ENCODE data around the gene IRAK3.
"Not testable (repeated sequence)": the region's sequence is repeated elsewhere in the genome, so short reads cannot be mapped to it uniquely, and the experiment has no call there.

The IRAK3 gene

DNA sequence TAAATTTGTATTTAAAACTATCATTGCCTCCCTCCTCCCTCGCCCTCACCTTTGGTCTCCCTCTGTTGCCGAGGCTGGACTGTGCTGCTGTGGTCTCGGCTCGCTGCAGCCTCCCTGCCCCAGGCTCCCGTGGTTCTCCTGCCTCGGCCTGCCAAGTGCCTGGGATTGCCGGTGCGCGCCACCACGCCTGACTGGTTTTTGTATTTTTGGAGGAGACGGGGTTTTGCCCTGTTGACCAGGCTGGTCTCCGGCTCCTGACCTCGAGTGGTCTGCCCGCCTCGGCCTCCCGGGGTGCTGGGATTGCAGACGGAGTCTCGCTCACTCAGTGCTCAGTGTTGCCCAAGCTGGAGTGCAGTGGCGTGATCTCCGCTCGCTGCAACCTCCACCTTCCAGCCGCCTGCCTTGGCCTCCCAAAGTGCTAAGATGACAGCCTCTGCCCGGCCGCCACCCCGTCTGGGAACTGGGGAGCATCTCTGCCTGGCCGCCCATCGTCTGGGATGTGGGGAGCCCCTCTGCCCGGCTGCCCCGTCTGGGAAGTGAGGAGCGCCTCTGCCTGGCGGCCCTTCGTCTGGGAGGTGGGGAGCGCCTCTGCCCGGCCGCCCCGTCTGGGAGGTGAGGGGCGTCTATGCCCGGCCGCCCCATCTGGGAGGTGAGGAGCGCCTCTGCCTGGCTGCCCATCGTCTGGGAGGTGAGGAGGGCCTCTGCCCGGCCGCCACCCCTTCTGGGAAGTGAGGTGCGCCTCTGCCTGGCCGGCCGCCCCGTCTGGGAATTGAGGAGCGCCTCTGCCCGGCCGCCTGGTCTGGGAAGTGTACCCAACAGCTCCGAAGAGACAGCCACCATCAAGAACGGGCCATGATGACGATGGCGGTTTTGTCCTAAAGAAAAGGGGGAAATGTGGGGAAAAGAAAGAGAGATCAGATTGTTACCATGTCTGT, 14.4 kb upstream of the IRAK3 start:
- DNase-seq (ENCODE audit: low spot score), result not testable (repeated sequence)

DNA sequence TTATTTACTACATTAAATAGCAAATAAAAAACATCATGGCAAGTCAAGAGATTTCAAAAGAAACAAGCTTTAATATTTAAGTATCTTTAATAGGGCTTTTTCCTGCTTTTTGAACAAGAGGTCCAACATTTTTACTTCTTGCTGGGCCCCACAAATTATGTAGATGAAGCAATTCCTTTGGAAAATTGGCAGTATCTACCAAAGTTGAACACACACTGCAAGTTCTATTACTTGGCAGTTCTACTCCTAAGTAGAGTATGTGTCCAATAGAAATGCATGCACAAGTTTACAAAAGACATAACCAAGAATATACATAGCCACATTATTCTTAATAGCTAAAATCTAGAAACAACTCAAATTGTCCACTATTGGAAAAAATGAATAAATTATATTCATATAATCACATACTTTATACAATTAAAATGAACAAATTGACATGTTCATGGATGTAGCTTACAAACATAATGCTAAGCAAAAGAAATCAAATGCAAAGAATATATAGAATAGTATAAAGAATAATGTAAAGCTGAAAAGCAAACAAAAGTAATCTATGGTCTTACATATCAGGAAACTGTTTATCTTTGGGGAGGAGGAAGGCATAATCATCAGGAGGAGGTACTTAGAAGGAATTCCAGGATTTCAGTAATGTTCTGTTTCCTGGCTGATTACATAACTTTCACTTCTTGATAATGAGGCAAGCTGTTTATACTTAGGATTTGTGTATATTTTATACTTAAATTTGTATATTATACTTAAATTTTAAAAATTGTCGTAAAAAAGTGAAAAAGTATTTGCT, 12.7 kb upstream of the IRAK3 start:
- DNase-seq (ENCODE audit: low spot score), result no peak

DNA sequence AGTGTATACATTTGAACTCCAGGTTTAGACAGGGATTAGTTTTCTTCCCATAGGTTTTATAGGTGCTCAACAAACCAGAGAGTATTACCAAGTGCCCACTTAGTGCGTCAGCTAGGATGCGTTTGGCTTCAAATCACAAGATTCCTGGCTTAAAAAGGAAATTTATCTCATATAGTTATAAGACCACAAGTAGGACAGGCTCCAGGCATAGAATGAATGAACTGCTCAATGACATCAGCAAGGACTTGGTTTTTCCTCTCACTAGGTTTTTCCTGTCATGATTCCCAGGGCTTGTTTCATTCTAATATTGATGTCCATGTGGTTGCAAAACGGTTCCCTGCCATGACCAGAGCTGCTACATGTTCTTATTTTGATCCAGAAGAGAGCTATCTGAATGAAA, 6.1 kb upstream of the IRAK3 start:
- no peak for DNase-seq (ENCODE audit: low spot score)

DNA sequence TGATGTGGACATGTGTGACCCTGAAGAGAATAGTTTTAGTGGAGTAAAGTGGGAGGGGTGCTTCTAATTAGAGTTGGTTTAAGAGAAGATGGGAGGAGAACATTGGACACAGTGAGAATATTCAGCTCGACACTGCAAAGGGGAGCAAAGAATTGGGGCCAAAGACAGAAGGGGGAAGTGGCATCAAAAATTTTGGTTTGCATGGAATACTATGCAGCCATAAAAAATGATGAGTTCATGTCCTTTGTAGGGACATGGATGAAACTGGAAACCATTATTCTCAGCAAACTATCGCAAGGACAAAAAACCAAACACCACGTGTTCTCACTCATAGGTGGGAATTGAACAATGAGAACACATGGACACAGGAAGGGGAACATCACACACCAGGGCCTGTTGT, 4.2 kb upstream of the IRAK3 start:
- not testable (repeated sequence) for DNase-seq (ENCODE audit: low spot score)

DNA sequence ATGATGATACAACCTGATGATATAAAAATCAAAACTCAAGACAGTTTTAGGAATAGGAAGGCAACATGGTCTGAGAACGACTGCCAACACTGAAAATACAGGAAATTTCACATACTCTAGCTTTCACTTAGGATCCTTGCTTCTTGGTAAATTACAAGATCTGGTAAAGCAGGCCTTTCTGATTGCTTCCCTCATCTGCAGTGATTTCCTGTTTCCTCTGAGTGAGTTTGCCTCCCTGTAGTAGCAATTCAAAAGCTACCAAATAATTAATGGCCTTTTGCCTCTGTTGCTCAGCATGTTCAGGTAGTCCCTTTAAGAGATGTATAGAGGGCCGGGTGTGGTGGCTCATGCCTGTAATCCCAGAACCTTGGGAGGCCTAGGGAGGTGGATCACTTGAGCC, 2.0 kb upstream of the IRAK3 start:
- no peak for DNase-seq (ENCODE audit: low spot score)

DNA sequence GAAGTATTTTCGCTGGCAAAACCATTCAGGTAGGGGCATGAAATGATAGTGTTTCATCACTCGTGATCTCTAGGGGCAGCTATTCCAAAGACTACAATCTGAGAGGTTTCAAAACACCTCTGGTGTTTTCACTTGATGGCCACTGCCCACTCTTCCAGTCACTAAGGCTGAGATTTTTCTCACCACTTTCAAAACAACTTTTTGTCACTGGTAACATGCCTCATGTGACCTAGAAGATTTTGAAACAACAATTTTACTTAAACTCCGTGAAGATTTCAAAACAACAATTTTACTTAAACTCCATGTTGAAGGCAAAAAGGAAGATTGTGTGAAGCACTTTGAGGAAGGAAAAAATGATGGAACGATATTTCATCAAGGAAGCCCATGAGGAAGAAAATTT, 1.2 kb upstream of the IRAK3 start:
- DNase-seq (ENCODE audit: low spot score), result no peak

DNA sequence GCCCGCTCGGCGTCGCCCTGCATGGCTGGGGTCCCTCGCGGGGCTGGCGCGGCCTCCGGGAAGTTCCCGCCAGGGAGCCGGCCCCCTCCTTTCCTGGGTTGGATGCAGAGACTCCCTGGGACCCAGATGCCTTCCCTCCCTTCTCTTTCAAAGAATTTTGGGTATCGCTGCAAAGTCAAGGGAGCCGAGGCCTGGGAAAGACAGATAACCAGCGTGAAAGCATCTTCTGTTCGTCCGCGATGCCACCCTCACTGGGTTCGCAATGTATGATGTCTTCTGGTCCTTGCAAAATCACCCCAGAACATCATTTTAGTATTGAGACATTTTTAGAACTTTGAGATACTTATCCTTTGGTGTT, 451 bp downstream of the IRAK3 start:
- no peak for DNase-seq (ENCODE audit: low spot score)

DNA sequence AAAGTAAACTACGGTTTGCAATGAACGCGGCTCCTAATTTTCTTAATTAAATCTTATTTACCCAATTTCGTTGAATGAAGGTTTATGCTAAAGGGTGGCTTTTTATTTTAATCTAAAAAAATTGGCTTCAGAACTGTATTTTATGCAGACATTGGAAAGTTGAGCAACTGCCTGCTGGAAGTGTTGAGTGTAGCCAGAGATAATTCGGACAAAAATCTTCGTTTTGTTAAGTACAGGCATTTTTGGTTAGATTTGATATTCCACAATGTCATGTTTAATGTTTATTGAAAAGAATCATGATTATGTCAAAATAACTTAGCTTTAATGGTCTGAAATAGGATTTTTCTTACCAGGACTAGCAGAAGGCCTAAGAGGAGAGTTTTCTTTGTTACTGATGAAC, 875 bp downstream of the IRAK3 start:
- DNase-seq (ENCODE audit: low spot score), result no peak

DNA sequence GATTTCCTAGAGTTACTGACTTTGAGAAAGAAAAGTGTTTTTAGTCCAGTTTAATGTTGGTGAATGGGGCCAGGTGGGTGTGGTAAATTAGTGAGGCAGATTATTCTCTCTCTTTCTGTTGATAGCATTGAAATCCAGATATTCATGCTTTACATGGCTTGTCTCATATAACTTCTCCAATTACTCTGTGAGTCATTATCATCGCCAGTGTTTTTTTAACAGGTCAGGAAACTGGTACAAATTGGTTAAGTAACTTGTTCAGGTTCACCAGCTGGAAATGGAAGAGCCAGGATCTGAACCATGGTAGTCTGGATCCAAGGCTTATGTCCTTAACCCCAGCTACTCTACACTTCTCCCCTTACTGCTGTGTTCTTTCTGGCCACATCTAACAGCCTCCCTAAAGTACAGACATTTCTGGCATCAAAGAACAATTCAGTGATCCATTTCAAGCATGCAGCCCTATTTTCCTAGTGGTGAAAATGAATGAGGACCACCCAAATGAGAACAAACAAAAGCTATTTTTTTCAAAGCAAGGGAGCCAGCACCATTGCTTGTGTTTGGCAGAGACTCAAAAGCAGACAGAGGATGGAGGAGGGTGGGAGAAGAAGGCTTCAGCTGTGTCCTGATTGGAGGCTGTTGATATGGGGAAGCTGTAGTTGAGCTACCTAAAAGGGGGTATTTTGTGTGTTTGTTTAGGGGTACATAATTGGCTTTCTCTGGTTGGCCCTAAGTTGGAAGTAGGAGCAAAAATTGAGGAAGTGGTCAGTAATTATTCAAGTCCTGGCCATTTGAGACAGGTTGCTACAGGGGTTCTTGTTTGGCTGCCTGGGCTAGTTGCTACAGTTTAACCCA, 1.7 kb downstream of the IRAK3 start:
- DNase-seq (ENCODE audit: low spot score), result no peak

DNA sequence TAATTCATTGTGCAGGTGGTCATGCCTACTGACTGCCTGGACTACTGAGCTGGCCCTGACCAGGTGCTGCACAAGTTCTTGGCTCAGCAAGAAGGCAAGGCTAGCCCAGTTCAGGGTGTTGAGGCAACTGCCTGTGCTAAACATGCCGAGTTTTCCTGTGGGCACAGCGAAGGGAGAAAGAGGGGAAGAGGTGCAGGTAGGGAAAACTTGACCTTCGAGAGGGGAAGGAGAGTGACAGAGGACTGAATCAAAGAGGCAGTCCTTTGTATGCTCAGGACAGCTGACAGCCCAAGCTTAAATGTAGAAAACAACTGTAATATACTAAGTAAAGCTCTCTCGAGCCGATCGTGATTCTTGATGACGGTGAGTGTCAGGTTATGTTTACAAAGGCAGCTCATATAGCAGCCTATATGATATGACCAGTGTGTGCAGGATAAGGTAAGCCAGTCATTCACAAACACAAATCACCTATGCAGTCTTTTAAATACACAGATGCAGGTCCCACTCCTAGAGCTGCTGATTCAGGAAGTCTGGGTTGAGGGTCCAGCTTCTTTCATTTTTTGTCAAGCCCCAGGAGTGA, 2.6 kb downstream of the IRAK3 start:
- DNase-seq (ENCODE audit: low spot score), result no peak

DNA sequence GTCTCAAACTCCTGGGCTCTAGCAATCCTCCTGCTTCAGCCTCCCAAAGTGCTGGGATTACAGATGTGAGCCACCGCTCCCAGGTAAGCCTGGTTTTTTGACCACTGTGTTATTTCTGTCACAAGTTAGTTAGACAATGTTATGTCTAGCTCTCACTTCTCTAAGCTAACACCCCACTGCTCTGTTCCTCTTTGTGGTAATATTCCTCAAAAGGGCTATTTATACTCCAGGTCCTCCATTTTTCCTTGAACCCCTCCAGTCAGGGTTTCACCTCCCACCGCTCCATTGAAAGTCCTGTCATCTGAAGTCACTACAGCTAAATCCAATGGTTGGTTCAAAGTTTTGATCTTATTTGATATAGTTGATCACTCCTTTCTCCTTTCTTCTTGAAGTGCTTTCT, 5.1 kb downstream of the IRAK3 start:
- DNase-seq (ENCODE audit: low spot score), result no peak

DNA sequence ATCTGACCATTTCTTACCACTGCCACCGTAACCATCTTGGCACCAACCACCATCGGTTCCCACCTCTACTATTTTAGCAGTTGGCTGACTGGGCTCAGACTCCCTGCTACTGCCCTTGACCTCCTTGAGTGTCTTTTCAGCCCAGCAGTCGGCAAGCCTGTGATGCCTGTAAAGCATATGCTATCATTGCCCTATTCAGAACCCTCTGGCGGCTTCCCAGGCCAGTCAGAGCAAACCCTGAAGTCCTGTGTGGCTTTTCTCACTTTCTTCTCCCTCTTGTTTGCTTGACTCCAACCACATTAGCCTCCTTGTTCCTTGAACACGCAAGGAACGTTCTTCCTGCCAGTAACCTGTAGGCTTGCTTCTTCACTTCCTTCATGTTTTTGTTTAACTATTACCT, 6.2 kb downstream of the IRAK3 start:
- no peak for DNase-seq (ENCODE audit: low spot score)

DNA sequence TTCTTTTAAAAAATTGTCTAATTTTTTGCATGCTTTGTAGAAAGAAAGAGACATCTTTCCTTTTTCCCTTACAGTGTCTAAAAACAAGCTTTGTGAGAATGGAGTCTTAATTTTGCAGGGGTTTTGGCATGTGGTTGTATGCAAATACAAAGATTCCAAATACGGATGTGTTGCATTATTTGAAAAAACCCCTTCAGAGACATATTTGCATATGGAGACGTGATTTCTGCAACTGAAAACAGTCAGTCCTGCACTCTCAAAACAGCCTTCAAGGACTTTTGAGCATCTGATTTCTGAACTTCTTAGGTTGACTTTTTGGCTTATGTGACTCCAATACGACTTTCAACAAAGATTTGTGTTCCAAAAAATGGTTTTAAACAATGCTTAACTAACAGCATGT, 7.8 kb downstream of the IRAK3 start:
- peak; percentile 76 for DNase-seq (ENCODE audit: low spot score)

DNA sequence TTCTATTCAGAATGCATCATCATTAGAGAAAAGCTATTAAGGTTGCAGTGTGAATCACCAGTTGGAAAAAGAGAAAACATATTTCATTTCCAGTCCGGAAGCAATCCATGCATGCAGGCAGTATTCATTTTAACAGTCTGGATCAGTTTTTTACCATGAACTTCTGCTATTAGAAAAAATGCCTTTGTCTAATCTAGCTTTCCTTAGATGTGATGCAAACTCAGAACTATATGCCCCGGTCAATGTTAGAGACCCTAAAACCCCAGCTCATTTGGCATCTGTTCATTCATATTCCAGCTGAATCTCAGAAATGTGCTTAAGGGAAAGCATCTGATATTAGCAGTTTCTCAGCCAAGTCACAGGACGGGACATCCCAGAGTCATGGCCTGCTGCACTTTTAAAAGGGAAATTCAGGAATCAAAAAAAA, 8.5 kb downstream of the IRAK3 start:
- DNase-seq (ENCODE audit: low spot score), result no peak

DNA sequence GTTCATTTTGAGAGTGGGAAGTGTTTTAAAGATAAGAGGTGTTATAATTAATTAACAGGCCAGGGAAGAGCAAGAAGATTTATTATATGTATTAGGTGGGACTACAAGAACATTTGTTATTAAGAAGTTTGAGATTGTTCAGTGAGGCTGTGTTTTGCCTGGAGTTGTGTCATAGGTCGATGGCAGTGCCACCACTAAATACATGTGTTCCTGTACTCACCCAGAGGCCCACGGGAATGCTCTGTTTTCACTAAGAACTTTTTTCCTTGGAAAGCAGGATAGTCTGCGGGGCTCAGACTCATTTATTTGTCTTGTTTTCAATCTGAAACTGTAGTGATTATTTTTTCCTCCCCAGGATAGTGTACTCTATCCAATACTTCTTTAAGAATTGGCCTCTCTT, 10.1 kb downstream of the IRAK3 start:
- DNase-seq (ENCODE audit: low spot score), result no peak

DNA sequence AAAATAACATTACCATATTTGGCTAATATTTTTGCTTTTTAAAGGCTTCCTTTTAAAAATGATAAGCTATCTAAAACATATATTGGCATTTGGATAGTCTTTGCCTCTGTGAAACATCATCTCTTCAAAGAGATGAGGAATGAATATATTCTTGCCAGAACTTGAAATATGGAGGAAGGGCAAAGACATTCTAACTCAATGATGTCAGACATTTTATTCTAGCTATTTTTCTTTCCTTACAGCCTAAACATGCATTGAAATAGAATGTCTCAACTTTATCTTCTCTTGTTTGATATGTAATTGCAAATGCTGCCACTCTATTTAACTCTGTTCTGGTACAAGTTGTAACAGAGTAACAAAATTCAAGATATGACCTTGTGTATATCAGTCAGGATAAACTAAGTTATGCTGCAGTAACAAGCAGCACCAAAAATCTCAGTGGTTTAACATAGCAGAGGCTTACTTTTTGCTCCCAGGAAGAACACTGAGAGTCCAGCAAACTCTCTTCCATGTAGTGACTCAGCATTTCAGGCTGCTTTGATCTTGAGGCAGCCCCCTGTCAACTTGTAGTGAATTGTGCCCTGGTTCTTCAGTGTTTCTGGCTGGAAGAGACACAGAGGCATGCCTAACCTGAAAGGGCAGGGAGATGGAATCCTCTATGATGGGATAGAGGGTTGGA, 11.0 kb downstream of the IRAK3 start:
- no peak for DNase-seq (ENCODE audit: low spot score)

DNA sequence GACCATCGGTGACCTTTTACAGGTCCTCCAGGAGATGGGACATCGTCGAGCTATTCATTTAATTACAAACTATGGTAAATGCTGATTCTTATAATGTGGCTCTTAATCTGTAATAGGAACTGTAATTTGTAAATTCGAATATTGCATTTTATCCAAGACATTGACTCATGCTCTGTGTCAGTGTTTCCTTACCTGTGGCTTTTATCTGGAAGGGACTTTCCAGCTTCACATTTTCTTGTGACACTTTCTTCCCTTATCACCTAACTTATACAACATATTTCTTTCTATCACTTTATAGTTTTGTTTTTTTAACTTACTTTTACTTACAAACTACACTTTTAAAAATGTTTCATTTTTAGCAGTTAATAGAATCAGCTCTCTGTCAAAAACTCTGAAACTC, 14.8 kb downstream of the IRAK3 start:
- DNase-seq (ENCODE audit: low spot score), result no peak

DNA sequence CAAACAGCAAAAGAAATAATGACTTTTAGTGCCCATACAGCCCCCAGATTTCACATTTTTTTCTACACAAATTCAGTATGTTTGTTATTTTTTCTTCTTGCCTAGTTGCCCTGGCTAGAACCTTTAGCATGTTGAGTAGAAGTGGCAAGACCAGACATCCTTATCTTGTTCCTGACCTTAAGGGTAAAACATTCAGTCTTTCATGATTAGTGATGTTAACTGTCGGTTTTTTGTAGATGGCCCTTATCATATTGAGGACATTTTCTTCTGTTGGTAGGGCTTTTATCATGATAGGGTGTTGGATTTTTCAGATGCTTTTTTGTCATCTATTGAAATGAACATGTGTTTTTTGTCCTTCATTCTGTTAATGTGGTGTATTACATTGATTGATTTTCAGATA, 17.1 kb downstream of the IRAK3 start:
- no peak for DNase-seq (ENCODE audit: low spot score)

DNA sequence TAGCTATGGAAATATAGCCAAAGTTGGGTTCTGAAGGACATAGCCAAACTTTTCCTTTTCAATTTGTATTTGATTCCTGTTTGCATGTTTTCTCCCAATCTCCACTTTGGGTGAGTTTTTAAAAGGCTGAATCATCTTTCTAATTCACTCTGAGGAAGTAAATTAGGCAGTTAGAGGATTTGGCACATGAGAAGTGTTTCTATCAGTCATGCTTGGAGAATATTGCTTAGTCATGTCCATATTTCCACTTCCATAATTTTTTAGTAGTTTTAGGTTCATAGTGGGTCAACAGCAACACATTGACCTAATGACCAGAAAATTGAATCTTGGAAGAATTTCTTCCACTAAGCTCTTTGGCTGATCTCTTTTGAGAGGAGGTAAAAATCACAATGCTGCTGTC, 21.8 kb downstream of the IRAK3 start:
- no peak for DNase-seq (ENCODE audit: low spot score)

DNA sequence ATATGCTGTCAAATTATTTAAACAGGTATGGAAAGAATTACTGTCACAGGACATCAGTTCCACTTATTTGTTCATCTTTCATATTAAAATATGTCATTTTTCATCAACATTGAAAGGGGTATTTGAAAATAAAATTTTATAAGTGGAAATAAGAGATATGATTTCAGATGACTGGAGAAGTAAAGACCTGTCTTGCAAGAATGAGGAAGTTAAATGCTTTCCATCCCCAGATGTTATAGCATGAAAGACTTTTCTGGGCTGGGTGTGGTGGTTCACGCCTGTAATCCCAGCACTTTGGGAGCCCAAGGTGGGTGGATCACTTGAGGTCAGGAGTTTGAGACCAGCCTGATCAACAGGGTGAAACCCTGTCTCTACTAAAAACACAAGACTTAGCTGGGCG, 22.6 kb downstream of the IRAK3 start:
- not testable (repeated sequence) for DNase-seq (ENCODE audit: low spot score)

DNA sequence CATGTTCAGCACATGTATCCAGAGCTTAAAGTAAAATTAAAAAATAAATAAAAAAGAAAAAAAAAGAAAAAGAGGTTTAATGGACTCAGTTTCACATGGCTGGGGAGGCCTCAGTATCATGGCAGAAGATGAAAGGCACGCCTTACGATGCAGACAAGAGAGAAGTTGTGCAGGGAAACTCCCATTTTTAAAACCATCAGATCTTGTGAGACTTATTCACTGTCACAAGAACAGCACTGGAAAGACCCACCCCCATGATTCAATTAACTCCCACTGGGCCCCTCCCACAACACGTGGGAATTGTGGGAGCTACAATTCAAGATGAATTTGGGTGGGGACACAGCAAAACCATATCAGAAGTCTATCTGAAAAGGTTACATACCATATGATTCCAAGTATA, 24.0 kb downstream of the IRAK3 start:
- DNase-seq (ENCODE audit: low spot score), result not testable (repeated sequence)
